ENCODE results near the gene TIFAB.

The TIFAB gene

DNA sequence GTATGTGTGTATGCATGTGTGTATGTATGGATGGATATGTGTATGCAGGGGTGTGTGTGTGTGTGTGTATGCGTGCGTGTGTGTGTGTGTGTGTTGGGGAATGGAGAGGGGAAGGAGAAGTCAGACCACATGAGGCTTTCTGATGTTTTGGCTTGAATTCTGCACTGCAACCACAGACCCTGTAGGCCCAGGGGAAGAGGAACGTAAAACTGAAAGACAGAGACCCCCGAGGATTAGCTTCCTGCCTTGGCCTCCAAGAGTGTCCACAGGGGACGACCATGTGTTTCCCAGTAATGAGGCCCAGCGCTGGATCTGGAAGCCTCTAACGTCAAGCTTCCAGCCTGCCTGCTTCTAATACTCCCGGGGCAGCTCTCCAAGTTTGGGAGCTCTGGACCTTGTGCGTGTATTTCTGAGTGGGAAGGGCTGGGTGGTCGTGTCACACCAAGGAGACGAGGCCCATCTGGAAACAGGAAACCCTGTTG is 10.8 kb downstream of the TIFAB start:
- DNase-seq: no peak

- no peak for DNase-seq
Observed at GRCh38 chr5:135440916-135441315, 11.2 kb downstream of the TIFAB start.

DNA sequence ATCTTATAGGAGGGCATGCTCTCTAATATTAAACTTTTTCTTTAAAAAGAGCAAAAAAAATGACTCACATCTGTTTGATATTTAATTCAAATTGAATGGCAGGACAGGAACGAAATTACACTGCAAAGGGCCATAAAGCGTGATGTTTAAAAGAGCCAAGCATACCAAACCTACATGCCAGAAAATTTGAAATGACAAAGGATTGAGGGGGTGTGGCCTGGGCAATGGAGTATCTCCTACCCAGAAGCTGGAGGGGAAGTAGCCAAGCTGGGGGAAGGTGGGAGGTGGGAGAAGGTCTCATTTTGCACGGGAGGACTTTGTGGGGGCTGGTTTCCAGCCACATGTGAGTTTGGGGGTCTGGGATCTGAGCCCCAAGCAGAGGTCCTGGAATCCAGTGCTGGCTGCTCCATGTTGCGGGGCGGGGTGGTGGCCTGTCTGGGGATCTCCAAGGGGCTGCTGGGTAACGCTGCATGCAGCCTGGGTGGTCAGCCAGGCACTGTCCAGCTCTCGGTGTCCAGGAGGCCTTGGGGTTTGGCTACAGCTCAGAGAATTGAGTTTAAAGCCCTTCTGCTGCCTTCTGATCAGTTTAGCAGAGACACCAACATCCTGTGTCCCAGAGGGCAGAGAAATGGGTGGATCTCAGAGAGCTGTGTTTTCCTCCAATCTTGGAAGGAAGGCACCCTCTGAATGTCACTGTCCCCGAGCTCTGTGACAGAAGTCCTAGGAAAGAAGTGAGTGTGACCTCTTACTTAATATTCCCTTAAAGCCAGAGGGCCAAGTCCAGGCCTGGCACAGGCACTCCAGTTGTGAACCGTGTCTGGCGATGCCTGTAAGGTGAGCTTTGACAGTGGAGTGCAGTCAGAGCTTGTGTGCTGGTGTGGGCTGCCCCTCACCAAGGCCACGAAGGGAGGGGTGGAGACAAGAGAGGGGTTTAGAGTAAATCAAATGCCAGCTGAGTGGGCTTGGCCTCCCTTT is 12.6 kb downstream of the TIFAB start:
- DNase-seq: no peak

GRCh38 chr5:135438636-135439221 is 13.4 kb downstream of the TIFAB start:
- DNase-seq: no peak

DNA sequence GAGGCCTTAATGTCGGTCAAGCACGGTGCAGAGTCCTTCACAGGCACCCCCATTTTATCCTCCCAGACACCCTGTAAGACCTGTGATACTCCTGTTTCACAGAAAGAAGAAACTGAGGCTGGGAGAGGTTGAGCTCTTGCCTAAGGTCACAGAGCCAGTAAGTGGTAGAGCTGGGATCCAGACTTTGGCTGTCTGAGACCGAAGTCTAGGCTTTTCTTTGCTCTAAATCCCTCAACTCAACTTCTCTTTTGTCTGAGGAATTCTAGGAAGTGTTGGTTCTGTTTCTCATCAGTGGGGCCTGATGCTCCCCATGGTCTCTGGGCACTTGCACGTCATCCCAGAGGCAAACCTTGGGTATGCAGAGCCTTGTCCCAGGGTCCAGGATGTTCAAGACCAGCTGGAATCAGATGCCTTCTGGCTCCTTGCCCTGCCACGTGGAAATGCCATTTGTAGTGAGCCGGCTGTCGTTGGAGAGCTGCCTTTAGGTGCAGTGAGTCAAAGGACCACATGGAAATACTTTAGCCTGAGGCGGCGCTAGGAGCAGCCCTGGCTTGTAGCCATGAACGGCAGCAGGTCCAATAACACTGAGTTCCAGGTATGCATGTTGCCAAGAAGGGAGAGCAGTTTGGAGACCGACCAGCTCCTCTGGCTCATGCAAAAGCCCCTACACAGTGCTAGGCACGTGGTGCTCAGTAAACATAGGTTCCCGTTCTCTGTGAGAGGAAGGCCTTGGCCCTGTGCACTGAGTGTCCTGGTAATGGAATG is 14.2 kb downstream of the TIFAB start:
- DNase-seq: no peak

DNA sequence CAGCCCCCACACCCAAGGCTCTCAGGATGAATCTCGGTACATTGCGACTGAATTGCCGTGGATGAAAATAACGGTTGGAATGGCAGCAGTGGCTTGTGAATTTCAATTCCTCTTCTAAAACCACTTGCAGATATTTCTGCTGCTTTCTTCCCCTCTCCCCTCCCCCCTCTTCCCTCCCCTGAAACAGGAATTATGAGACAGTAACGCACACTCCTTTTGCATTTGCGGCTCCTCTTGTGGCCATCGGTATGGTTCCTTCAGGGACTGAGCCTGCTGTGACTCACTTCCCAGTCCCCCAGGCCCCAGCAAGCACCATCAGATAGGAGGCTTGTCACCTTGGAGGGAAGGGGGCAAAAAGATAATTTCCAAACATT is 14.7 kb downstream of the TIFAB start:
- DNase-seq: no peak

- DNase-seq: no peak
Observed at GRCh38 chr5:135436951-135437418, 15.2 kb downstream of the TIFAB start.

DNA sequence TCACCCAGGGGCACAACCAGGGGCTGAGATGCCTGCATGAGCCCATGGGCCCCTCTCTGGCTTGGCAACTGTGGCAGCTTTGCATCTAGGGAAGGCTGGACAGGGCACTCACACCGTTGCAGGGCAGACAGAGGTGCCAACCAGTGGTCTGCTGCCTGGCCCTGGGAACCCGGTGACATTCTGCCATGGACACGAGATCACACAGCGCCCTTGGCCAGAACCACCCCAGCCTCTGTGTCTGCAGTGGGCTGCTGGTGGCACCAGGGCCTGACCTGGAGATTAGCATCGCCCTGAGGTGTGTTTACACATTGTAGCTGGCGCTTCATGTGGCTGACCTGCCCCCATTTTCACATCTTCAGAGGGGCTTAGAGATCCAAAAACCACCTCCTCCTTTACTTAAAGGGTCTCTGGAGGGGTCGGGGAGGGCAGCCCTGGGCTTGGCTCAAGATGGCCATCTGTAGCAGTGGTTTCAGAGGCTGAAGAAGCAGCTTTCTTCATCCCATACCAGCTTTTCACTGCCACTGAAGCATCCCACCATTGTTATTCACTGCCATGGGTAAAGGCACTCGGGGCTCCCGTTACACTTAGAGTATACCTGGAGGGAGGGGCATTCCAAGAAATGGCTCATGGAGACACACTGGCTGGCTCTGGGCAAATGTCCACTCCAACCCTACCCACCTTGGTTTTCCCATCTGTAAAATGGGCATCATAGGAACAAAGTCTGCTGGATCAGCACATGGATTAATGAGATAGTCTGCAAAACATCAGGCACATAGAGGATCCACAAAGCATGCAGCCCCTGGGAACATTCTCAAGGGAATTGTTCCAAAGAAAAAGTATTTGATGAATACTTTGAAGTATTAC is 16.5 kb downstream of the TIFAB start:
- no peak for DNase-seq

GRCh38 chr5:135434591-135435466 is 17.3 kb downstream of the TIFAB start:
- DNase-seq: no peak

- DNase-seq: no peak
Observed at GRCh38 chr5:135433681-135434426, 18.3 kb downstream of the TIFAB start.

GRCh38 chr5:135432113-135432512 is 20.0 kb downstream of the TIFAB start:
- DNase-seq: no peak

- DNase-seq: no peak
Observed at GRCh38 chr5:135430135-135430437, 22.1 kb downstream of the TIFAB start.

- no peak for DNase-seq
Observed at GRCh38 chr5:135429301-135430134, 22.6 kb downstream of the TIFAB start.

GRCh38 chr5:135428586-135428985 is 23.6 kb downstream of the TIFAB start:
- DNase-seq: no peak

GRCh38 chr5:135426102-135427082 is 25.8 kb downstream of the TIFAB start:
- DNase-seq: peak; percentile 62

DNA sequence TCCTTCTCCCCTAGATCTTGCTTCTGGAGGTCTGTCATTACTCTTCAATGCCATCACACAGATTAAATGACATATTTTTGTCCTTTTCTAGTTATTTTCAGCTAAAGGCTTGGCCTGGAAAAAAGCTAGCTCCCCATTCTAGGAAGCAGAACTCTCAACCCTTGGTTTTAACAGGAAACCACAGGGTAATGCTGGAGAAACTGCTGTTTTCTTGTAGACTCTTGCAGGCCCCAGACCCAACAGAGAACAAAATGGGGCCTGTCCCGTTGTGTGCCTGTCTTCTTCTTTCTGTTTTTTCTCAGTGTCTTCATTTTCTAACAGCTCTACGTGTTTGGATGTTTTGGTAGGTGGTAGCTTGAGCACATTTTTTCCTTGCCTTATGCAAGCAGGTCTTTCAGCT is 26.5 kb downstream of the TIFAB start:
- no peak for DNase-seq

DNA sequence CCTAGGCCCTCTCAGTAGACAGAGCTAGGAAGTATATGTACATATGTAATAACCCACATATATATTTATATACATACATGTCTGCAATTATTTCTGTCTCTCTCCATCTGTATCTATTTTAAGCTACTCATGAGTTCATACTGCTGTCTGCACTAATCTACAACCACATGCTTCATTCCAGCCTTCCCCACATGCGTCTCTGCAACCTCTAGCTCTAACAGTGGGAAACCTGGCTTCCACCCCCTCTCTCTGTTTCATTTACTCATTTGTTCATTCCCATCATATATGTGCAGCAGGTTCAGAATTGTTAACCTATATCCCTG is 28.3 kb downstream of the TIFAB start:
- no peak for DNase-seq

DNA sequence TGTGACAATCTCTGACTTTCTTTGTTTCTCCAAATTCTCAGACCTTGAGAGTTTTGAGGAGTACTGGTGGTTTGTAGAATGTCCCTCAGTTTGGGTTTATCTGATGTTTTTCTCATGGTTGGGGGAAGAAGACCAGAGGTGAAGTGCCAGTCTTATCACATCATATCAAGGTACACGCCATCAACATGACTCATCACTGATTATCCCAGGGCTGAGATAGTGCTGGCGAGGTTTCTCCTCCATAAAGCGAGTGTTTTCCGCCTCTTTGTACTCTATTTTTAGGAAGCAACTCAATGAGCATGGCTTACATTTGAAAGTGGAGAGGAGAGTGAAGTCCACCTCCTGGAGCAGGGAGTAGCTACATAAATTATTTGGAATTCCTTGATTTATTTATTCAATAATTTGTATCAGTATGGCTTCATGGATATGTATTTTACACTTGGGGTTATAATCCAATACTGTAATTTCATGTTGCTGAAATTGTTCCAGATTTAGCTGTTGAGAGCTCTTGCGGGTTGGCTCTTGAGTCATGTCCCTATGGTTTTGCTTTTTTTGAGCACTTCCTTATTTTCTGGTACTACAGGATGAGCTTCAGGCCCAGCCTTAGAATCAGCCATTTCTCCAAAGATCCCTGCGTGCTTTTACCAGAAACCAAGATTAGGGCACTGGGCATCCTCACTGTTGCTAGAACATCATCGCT is 28.9 kb downstream of the TIFAB start:
- DNase-seq: no peak
